Brain pericyte (primary cell): ENCODE measurements around the gene ESR2.
"Not testable (repeated sequence)": the region's sequence is repeated elsewhere in the genome, so short reads cannot be mapped to it uniquely, and the experiment has no call there.

Experiments
- DNase-seq: peaks from one replicate; pipeline ENCODE4 v3.0.0-alpha.2; 2012; ENCODE audit warnings: low read depth, low spot score

ESR2 gene

DNA sequence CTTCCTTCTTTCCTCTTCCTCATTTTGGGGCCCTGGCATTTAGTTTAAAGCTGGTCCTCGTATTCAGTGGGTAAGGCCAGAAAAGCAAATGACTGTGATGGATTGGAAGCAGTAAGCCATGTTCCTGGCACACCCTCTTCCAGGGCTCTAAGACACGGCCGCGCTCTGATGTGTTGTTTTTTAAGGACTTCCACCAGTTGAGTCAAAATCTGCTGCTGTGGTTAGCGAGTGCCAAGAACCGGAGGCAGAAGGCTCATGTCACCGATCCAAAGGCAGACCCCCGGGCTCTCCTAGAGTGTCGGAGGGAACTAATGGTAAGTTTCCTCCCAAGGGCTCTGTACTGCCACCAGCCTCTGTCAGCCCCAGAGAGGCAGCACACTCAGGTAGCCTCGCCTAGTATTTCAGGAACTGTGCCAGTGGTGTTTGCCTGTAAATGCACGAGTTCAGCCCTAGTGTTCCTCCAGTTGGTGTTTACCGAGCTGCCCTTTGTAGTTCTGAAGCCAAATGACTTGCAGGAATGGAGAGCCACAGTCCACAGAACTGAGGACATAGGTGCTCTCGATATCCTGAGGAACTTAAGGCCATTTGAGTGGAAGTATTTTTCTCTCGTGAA, 72.7 kb downstream of the ESR2 start:
- no peak for DNase-seq

DNA sequence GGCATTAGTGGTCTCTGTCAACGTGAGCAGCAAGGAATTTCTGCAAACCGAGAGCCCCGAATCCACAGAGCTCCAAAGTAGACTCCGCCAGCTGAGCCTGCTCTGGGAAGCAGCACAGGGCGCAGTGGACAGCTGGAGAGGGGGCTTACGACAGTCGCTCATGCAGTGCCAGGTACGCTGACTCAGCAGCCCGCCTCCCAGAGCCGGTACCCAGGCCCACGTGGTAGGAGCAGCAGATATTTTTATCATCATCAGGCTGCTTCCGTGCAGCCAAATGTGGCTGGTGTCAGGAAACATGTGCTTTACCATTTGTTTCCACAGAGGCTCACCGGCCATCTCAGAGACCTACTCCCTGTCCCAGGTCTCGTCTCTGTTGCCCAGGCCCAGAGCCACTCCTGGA, 73.7 kb downstream of the ESR2 start:
- DNase-seq: no peak

DNA sequence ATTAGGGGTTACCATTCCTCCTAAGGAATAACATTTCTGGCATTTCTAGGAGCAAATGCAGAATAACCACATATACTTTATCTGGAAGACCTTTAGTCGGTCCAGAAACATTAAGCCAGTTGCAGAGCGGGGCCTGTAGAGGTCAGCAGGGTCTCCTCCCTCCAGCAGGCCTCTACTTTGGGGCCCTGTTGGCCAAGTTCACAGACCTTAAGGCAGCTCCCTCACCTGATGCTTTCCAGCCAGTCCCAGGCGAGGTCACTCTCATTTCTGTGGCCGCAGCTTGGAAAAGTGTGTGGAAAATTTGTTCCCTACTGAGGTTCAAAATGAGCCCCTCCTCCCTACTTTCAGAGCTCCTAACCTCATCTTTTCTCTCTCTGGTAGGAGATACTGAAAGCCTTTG, 74.1 kb downstream of the ESR2 start:
- DNase-seq: no peak

DNA sequence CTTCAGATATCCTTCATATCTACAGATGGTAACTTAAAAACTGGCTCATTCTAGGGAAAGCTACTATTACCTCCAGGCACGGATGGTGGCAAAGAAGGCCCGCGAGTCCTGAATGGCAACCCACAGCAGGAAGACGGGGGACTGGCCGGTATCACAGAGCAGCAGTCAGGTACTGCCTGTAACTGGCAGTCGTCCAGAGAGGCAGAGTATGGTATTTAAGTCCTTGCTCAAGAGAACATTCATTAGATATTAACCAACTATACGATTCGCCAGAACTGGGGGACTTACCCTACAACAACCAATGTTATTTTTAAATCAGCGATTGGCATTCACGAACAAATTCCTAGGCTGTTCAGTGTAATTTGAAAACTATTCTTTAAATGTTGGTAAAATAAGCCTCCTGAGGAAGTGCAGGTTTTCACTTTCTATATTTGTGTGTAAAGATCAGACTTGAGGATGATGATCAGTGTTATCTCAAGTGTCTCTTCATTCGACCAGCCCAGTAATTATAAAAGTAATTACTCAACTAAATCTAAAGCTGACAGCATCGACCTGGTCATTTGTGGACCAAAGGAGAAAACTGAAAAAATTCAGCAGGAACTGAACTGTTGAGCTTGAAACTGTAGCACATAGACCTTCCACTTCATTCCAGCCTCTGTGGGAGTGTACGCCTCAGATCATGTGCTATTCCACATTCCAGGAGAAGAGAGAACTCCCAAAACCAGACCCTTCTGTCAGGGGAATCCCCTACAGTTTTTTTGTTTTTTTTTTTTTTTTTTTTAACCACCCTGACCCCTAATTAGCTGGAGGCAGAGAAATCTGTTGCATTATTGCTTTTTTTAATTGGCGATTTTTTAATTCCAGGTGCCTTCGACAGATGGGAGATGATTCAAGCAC, 75.6 kb downstream of the ESR2 start:
- no peak for DNase-seq

DNA sequence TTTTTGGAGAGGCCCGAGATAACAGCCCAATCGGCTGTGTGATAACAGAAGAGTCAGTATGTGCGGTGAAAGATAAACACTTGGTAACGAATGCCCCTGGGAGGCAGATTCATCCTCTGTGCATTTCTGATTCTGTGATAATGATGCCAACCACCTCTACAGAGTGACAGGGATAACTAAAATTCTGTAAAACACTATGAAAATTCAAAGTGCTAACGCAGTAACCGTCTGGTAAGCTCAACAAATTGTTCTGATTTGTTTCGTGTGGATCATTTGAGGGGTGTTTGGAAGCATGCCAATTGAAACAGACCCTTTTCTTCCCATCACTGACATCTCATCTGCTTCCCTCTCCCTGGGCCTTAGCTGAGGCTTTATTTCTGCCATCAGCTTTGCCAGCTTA, 76.3 kb downstream of the ESR2 start:
- DNase-seq: no peak

DNA sequence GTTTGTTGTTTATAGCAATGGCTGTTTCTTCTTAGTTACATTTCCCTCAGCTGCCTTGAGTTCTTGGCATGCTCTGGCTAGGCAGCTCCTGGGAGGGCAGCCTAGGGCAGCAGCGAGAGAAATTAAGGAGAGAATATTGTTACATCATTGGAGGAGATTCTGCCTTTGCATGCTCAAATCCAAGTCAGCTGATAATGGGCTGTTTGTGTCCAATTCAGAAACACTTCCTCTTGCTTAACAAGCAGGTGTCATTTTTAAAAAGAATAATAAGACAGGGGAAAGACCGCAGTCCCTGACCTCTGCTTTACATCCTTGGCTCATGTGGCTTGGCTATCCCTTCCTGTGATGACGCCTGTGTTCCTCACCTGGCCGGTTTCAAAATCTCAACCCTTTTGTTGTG, 76.9 kb downstream of the ESR2 start:
- DNase-seq: no peak

DNA sequence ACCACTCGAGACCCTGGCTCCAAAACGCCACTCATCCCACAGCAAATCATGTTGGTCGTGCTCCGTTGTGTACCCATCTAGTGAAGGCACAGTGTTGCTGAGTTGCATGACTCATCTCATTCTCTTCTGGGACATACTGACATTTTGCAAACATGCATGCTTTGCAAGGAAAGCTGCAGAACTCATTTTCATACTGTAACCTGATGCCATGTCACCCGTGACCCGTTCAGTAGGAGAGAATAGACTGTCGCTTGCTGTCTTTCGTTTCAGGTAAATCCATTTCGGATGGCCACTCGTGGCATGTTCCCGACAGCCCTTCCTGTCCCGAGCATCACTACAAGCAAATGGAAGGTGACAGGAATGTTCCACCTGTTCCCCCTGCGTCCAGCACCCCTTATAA, 78.2 kb downstream of the ESR2 start:
- no peak for DNase-seq

DNA sequence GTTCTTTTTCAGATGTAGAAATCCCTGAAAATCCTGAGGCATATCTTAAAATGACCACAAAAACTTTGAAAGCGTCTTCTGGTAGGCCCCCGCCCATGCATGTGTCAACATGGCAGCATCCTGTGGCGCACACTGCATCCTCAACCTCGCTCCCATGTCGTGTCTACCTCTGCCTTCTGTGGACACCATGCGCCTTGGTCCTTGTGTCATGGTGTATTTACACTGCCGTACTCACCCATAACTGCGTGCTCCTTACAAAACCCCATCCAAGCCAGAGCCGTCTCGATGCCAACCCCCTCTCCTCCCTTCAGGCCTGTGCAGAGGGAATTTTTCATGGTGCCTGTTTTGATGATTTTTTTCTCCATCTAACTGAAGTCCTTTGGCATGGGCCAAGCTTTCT, 78.9 kb downstream of the ESR2 start:
- DNase-seq: no peak

DNA sequence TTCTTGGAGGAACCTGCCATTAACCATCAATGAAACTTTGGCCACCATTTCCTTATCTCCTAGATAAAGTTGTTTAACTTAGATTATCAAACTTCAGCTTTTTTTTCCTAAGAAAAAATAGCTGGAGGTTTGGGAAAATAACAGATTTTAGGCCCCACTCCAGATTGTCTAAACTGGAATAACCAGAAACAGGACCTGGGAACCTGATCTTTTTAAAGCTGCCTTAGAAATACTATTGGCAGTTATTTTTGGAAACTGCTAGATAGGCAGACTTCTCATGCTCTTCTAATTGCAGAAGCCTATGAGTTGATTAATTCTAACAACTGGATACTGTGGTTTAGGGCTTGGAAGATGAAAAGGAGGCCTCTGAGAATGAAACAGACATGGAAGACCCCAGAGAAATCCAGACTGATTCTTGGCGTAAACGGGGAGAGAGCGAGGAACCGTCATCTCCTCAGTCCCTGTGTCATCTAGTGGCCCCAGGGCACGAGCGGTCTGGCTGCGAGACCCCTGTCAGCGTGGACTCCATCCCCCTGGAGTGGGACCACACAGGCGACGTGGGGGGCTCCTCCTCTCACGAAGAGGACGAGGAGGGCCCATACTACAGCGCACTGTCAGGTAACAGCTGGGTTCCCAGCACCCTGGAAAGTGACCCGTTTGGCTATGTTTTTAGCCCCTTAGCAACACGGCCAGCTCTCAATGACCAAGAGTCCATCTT, 80.2 kb downstream of the ESR2 start:
- no peak for DNase-seq

DNA sequence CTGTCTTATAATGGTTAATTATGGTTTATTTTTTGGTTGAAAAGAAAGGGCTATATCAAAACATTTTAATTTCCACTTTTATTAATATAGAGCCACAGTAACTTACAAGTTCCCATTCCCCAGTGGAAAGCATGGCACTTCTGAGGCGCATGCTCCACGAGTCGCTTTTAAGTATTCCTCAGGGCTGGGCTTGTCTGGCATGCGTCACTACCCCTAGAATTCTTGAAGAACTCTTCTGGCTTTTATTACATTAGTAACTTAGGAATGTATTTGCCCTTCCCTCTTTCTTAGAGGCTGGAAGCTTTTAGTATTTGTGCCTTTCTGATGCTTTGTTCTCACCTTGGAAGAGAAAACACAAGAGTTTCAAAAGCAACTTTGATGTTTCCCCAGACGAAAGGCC, 81.1 kb downstream of the ESR2 start:
- no peak for DNase-seq

DNA sequence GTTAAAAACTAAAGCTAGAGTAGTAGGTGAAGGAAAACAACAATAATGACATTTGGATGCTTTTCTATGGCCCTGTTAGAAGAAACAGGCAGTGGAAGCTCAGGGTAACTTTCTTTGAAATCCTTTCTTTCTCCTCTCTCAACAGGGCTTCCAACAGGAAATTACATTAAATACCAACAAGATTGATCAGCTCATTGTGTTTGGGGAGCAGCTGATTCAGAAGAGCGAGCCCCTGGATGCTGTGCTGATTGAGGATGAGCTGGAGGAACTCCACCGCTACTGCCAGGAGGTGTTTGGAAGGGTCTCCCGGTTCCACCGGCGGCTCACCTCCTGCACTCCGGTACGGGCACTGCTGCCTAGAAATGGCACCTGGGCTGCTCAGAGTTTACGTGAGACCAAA, 81.5 kb downstream of the ESR2 start:
- DNase-seq: no peak

DNA sequence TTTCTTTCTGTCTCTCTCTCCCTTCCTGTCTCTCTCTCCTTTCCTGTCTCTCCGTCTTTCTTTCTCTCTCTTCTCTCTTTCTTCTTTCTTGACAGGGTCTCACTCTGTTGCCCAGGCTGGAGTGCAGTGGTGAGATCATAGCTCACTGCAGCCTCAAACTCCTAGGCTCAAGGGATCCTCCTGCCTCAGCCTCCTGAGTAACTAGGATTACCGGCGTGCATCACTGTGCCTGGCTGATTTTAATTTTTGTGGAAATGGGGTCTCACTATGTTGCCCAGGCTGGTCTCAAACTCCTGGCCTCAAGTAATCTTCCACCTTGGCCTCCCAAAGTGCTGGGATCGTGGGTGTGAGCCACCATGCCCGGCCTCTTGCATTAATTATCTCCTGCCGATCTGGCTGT, 83.3 kb downstream of the ESR2 start:
- DNase-seq: not testable (repeated sequence)

DNA sequence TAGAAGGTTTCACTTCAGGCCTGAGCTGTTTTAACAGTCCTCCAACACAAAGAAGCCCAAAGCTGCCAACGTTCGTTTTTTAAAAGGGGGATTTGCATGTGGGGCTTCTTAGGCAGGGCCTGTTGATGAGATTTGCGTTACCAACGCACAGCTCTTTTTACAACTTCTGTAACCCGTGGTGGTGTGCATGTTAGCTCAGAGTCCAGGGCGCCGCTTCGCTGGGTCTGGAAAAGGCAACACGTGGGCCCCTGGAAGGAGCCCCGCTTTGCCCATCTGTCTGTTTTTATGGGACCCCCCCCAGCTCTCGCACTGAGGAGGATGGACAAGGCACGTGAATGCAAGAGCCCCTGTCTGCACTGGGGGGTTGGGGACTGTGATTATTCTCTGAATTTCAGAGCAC, 84.0 kb downstream of the ESR2 start:
- DNase-seq: no peak

DNA sequence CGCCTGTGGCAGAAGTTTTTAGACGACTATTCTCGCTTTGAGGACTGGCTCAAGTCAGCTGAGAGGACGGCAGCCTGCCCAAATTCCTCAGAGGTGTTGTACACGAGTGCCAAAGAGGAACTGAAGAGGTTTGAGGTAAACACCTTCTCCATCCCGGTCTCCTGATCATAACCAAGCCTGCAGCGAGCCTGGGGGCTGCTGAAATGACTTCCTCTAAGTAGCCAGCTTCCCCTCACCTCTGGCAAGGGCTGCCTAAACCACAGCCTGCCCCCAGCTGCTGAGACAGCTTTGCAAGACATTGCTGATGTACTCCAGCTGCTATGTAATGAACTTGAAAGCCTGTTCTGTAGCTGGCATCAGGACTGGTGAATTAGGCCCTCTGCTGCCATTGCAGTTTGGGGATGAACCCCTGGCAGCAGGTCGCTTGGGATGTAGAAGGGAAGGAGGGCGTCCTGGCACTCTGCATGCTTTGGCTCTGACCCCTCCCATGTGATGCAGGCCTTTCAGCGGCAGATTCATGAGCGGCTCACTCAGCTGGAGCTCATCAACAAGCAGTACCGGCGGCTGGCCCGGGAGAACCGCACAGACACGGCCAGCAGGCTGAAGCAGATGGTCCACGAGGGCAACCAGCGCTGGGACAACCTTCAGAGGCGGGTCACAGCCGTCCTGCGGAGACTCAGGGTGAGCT, 84.6 kb downstream of the ESR2 start:
- no peak for DNase-seq

DNA sequence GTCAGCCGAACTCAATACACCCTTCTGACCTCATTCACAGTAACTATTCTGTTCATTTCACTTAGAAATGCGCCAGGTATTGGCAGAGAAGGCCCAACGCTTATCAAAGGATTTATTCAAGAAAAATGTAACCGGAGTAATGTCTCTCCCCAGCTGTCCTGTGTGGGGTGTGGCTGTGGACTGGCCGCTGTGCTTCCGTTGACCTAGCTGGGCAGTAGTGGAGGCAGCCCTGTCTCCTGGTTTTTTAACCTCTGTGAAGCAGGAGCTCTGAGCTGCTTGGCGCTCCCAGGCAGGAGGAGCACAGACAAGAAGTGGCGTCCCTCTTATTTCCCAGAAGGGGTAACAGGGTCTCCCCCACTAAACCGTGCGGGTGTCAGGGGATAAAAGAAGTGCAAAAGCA, 85.2 kb downstream of the ESR2 start:
- DNase-seq: no peak

DNA sequence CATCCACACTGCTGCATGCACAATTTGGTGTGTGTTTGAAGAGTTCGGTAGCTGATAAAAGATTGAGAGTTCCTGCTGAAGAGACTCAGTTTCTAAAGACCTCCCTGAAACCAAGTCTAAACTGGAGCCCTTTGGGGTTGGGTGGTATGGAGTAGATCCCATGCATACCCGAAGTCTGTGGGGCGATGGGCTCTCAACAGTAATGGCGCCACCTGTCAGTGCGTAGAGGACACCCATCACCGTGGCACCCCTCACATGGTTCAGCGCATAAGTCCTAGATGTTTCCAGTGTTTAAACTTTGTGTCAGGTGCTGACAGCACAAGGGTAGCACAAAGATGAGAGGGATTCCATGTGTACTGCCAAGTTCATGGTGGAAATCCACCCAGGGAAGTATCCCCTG, 85.9 kb downstream of the ESR2 start:
- DNase-seq: no peak

DNA sequence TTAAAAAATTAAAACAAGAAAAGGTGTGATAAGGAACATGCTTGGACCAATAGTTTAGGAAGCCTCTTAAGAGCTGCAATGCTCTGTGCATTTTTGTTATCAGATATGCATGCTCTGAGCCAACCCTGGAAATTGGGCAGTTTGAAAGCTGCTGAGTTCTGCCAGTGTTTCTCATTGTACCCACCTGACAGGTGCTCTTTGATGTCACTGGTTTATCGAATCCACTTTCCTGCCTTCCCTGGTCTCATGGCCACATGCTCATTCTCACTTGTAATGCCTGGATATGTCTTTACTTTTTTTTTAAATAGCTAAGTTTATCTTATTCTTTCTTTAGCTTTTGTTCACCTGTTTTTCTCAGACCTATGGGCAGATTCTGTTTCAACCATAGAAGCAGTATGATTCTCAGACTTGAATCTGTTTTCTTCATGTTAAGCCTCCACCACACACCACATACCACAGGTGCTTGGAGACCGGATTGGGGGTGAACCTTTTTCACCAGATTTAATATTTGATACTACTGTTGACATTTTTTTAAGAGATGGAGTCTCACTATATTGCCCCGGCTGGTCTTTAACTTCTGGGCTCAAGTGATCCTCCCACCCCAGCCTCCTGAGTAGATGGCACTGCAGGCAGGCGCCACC, 90.7 kb downstream of the ESR2 start:
- no peak for DNase-seq

DNA sequence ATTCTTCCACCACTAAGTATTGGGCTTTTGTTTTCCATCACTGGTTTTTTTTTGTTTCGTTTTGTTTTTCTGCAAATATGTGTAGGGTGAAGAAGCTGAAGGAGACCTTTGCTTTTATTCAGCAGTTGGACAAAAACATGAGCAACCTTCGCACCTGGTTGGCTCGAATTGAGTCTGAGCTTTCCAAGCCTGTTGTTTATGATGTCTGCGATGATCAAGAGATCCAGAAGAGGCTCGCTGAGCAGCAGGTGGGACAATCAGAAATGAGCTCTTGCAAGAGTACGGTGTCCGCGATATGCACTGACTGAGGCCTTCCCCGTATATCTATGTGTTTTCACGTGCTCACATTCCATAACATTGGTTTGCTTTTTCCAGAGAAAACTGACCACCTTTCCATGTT, 91.5 kb downstream of the ESR2 start:
- no peak for DNase-seq

DNA sequence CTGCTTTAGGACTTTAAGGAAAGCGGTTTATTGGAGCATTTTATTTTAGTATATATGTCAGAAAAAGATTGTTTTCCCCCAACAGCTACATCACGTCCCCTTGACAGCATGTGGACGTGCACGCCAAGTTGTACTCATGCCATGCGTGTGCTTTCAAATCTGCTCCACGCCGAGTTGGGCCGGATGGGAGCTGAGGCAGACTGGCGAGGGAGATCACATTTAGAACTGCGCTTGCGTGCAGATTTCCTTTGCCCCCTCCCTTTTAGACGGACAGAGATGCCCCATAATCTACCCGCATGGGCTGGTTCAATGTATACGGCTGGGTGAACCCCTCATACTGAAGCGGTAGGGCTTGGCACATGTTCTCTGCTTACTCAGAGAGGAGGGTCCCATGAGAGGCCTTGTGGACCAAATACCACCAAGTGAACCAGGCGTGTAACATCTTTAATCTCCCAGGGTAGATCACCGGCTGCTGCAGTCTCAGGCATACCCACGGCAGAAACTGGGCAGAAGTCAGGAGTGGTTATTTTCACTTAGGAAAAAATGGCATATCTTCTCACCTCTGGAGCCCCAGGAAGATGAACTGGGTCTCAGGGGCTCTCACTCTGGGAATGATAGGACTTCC, 92.1 kb downstream of the ESR2 start:
- DNase-seq: no peak

DNA sequence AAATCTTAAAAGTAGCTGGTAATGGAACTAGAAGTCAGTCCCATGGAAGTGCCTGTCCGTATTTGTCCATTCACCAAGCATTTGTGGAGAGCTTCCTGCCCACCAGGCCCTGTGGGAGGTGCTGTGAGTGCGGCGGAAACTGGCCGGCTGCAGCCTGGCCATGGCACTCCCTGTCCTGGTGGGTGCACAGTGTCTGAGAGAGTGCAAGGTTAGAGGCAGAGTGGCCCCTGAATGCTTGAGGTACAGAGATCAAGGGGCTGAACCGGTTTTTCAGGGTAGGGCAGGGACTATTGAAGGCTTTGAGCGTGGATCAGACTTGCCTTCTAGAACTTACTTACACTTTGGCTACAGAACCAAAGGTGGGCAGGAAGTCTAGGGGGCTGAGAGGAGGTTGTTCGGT, 92.9 kb downstream of the ESR2 start:
- DNase-seq: no peak

DNA sequence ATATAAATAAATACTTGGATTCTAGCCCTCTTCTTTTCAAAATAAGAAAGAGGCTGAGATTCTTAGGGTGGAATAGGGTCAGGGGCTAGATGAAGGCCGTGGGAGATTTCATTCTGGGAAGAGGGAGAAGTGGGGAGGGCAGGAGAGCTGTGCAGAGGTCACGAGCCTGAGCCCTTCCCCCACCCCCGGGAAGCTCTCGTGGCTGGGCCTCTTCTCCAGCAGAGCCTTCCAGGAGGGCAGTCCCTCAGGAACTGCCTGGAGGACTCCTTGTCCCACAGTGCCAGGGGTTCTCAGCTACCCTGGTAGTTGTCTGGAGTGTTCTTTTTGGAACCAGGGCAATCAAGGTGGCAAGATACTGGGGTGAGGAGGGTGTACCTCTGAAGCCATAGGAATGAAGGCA, 94.0 kb downstream of the ESR2 start:
- no peak for DNase-seq
